ENCODE data around the gene SMAD1.

The SMAD1 gene

GRCh38 chr4:145440292-145441007 lies 41.2 kb upstream of the SMAD1 start:
- Histone ChIP-seq H3K4me3 (no peak overlapping the region), H3K27ac (no peak overlapping the region)
- DNase-seq (ENCODE audit: low spot score) = no peak
- TF ChIP-seq, protein P1, sequence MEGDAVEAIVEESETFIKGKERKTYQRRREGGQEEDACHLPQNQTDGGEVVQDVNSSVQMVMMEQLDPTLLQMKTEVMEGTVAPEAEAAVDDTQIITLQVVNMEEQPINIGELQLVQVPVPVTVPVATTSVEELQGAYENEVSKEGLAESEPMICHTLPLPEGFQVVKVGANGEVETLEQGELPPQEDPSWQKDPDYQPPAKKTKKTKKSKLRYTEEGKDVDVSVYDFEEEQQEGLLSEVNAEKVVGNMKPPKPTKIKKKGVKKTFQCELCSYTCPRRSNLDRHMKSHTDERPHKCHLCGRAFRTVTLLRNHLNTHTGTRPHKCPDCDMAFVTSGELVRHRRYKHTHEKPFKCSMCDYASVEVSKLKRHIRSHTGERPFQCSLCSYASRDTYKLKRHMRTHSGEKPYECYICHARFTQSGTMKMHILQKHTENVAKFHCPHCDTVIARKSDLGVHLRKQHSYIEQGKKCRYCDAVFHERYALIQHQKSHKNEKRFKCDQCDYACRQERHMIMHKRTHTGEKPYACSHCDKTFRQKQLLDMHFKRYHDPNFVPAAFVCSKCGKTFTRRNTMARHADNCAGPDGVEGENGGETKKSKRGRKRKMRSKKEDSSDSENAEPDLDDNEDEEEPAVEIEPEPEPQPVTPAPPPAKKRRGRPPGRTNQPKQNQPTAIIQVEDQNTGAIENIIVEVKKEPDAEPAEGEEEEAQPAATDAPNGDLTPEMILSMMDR (IDR thresholded peaks at IDR 0.05) = no peak

- TF ChIP-seq, protein P1 (IDR thresholded peaks at IDR 0.05) = no peak
- no peak for DNase-seq (ENCODE audit: low spot score)
- Histone ChIP-seq H3K27ac (no peak overlapping the region), H3K4me3 (no peak overlapping the region)
Measured at GRCh38 chr4:145446184-145446583, 35.5 kb upstream of the SMAD1 start.

- no peak for DNase-seq (ENCODE audit: low spot score)
- TF ChIP-seq, protein P1 (IDR thresholded peaks at IDR 0.05) = no peak
- Histone ChIP-seq H3K27ac (no peak overlapping the region), H3K4me3 (no peak overlapping the region)
Measured at GRCh38 chr4:145451895-145452294, 29.8 kb upstream of the SMAD1 start.

GRCh38 chr4:145452447-145453162 lies 29.0 kb upstream of the SMAD1 start:
- no peak overlapping the region for H3K4me3 ChIP-seq
- no peak for DNase-seq (ENCODE audit: low spot score)
- H3K27ac ChIP-seq = no peak overlapping the region
- TF ChIP-seq, protein P1 (IDR thresholded peaks at IDR 0.05) = no peak

DNA sequence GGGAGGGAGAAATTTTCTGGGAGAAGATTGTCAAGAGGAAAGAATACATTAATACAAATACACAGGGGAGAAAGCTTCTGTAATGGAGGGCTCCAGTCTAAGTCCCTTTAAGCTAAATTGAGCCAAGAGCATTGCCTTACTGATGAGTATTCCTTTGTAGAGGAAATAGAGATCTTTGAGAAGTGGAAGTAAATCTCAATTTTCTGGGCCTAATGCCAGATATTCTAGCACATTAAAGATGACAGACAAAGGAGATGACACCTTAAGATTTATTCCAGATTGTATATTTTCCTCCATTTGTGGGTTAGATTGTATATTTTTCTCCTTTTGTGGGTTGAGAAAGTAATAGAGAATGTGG lies 28.5 kb upstream of the SMAD1 start:
- no peak overlapping the region for H3K27ac ChIP-seq
- DNase-seq (ENCODE audit: low spot score) = no peak
- TF ChIP-seq, protein P1 (IDR thresholded peaks at IDR 0.05) = no peak
- no peak overlapping the region for H3K4me3 ChIP-seq

GRCh38 chr4:145473203-145473602 lies 8.4 kb upstream of the SMAD1 start:
- Histone ChIP-seq H3K4me3 (no peak overlapping the region), H3K27ac (no peak overlapping the region)
- TF ChIP-seq, protein P1 (IDR thresholded peaks at IDR 0.05) = no peak
- DNase-seq (ENCODE audit: low spot score) = no peak

GRCh38 chr4:145480257-145480656 lies 1.4 kb upstream of the SMAD1 start:
- TF ChIP-seq, protein P1 (IDR thresholded peaks at IDR 0.05) = no peak

More at GRCh38 chr4:145480257-145480656, 1.4 kb upstream of the SMAD1 start:
- Histone ChIP-seq H3K27ac (no peak overlapping the region), H3K4me3 (no peak overlapping the region)
- DNase-seq (ENCODE audit: low spot score) = no peak

Measured in coronary artery (tissue), 2 donors.